HUES48 (cell line): ENCODE results near the gene SYTL1.

Experiments
- H3K27ac ChIP-seq: one replicate; pipeline ENCODE4 v1.7.0; 2013; ENCODE audit warnings: low read depth, low read length, inconsistent platforms
- H3K27me3 ChIP-seq: 2 replicates; pipeline ENCODE4 v1.6.1; 2013; ENCODE audit warnings: mild to moderate bottlenecking, low read length; ENCODE audit not compliant: control insufficient read depth, insufficient read depth
- H3K36me3 ChIP-seq: 2 replicates; pipeline ENCODE4 v1.6.1; 2013; ENCODE audit warnings: low read length; ENCODE audit not compliant: control insufficient read depth, insufficient read depth
- H3K4me1 ChIP-seq: 2 replicates; pipeline ENCODE4 v1.6.1; 2013; ENCODE audit warnings: mild to moderate bottlenecking, low read length; ENCODE audit not compliant: control insufficient read depth, insufficient read depth
- H3K4me3 ChIP-seq: 2 replicates; pipeline ENCODE4 v1.5.1; 2013; ENCODE audit warnings: mild to moderate bottlenecking, low read depth, low read length
- H3K9ac ChIP-seq: 2 replicates; pipeline ENCODE4 v1.6.1; 2013; ENCODE audit warnings: mild to moderate bottlenecking, low read depth, low read length, moderate library complexity
- H3K9me3 ChIP-seq: 2 replicates; pipeline ENCODE4 v1.6.1; 2013; ENCODE audit warnings: low read length; ENCODE audit not compliant: control insufficient read depth, insufficient read depth

The SYTL1 gene

DNA sequence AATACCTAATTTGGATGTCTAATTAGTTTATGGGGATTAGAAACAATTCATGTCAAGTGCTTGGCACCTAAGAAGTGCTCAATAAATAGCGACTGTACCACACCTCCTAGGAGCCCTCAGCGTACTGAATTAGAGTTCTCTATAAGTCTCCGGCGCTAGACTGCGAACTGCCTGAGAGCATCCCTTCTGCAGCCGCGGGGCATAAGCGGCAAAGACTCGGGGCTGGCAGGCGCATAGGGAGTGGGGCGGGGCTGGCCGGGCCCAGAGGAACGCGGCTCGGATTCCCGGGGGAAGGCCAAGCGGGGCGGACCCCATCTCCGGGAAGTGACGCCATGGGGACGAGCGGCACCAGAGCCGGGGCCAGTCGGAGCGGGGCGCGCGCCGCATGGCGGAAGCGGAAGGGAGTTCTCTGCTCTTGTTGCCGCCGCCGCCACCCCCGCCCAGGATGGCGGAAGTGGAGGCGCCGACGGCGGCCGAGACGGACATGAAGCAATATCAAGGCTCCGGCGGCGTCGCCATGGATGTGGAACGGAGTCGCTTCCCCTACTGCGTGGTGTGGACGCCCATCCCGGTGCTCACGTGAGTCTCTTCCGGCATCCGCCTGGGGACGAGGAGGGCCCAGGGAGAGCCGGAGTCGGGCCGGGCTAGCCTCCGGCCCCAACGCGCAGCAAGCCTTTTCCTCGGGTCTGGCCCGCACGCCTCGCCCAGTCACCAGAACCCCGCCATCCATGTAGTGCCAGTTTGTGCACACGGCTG, 19.8 kb upstream of the SYTL1 start, which contains the start of gene TMEM222:
TSS of gene TMEM222 (plus strand) at position 351 of the 756 bp plus-strand sequence. CDS start at position 386, 35 bp downstream.
- peak within 1 kb of the TSS; percentile 93 for H3K27ac ChIP-seq

DNA sequence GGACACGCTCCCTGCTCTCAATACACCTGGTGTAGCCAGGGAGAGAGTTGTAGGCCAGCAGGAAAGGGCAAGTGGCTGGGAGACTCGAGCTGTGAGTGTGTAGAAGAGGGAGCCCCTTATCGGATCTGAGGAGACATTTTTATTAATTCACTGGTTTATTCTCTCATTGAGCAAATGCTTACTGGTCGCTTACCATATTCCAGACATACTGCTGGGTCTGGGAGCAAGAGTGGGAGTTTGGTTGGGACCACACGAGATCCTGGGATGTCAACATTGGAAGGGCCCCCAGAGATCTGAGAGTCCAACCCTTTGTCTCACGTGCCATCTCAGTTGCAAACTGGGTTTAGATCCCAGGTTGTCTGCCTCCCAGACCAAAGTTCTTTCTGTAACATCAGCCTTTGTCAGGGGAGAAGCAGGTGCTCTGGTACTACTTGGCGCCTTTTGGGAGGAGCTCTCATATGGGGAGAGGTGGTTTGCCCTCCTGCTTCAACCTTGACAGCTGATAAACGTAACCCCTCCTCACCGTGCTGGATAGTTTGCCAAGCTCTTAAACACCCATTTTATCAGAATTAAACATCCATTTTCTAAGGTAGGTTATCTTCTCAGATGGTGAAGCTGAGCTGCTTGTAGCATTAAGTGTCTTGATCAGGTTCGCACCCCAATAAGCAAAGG, 19.1 kb upstream of the SYTL1 start:
- 0 out of 2 replicates have a peak, but pooled peaks cover 4% of the 10 kb centered on the region for H3K4me1 ChIP-seq
- peak overlapping the region; percentile 93 for H3K27ac ChIP-seq
- no peaks in the 10 kb centered on the region for H3K9me3 ChIP-seq
- peaks cover 27% of the 10 kb centered on the region for H3K36me3 ChIP-seq
- H3K9ac ChIP-seq: peak overlapping the region; percentile 94
- peak overlapping the region; percentile 96 for H3K4me3 ChIP-seq
- no peaks in the 10 kb centered on the region for H3K27me3 ChIP-seq

More for the DNA sequence above, 19.8 kb upstream of the SYTL1 start, which contains the start of gene TMEM222:
- Histone ChIP-seq H3K36me3 (peaks cover 27% of the 10 kb centered on the region), H3K27me3 (no peaks in the 10 kb centered on the region), H3K4me1 (0 out of 2 replicates have a peak, but pooled peaks cover 4% of the 10 kb centered on the region), H3K9ac (peak within 1 kb of the TSS; percentile 94), H3K9me3 (no peaks in the 10 kb centered on the region), H3K4me3 (peak within 1 kb of the TSS; percentile 96)

DNA sequence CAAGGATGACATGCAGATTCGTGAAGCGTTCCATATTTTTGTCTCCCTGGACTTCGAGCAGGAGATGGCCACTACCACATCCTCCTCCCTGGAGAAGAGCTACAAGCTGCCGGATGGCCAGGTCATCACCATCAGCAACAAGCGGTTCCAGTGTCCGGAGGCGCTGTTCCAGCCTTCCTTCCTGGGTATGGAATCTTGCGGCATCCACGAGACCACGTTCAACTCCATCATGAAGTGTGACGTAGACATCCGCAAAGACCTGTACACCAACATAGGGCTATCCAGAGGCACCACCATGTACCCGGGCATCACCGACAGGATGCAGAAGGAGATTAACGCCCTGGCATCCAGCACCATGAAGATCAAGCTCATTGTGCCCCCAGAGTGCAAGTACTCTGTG, 16.5 kb upstream of the SYTL1 start:
- Histone ChIP-seq H3K4me3 (no peak overlapping the region), H3K9ac (no peak overlapping the region), H3K4me1 (no peaks in the 10 kb centered on the region), H3K36me3 (peaks cover 27% of the 10 kb centered on the region), H3K9me3 (no peaks in the 10 kb centered on the region), H3K27me3 (no peaks in the 10 kb centered on the region), H3K27ac (no peak overlapping the region)

DNA sequence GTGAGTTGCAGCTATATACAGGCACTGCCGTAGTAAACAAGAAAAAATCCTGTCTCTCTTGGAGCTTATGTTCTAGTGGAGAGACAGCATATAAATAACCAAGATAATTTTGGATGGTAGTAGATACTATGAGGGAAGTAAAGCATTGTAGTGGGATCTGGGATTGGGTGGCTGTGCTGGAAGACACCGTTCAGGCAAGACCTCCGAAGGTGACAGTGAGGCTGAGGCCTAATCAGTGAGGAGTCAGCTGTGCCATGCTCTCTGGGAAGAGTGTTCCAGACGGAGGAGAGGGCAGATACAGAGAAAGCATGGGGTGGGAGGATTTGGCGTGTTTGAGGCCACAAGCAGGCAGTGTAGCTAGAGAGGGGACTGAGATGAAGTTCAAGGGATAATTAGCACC, 13.9 kb upstream of the SYTL1 start:
- peaks cover 39% of the 10 kb centered on the region for H3K36me3 ChIP-seq
- H3K4me3 ChIP-seq: no peak overlapping the region
- no peaks in the 10 kb centered on the region for H3K27me3 ChIP-seq
- no peak overlapping the region for H3K9ac ChIP-seq
- no peak overlapping the region for H3K27ac ChIP-seq
- H3K4me1 ChIP-seq: no peaks in the 10 kb centered on the region
- H3K9me3 ChIP-seq: no peaks in the 10 kb centered on the region

DNA sequence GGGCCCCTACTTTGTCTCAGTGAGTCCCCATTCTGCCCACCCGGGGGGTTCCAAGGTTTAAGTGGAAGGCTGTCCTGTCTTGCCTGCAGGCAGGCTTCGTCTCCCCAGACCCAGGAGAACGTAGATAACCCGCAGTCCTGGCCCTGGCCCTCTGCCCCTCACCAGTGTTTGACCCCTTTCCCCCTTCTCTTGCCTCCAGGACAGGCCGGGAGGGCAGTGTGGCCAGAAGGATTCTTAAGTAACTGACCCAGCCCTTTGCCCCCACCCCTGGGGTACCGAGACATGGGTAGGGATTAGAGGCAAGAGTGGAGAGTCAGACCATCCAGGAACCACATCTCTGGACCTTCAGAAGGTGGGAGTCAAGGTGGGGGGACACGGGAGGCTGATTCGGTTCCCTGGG, 11.0 kb upstream of the SYTL1 start:
- Histone ChIP-seq H3K4me3 (no peak overlapping the region), H3K27ac (no peak overlapping the region), H3K36me3 (peaks cover 49% of the 10 kb centered on the region), H3K9me3 (no peaks in the 10 kb centered on the region), H3K4me1 (no peaks in the 10 kb centered on the region), H3K9ac (no peak overlapping the region), H3K27me3 (no peaks in the 10 kb centered on the region)

DNA sequence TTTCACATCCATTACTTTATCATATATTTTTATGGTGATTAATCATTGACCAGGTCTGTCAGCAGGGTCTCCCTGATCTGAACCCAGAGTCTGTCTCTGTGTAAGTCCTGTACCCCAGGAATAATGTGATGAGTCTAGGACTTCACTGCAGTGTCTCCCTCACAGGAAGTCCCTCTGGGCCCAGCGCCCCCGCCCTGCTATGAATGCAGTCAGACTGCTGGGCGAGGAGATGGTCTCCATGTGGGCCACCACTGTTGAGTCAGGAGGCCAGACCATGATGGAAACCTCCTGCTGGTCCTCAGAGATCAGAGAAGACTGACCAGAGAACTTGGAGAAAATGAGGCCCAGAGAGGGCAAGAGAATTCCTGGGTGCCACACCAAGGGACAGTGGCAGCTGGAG, 10.4 kb upstream of the SYTL1 start:
- Histone ChIP-seq H3K27ac (no peak overlapping the region), H3K9ac (no peak overlapping the region), H3K27me3 (no peaks in the 10 kb centered on the region), H3K36me3 (peaks cover 46% of the 10 kb centered on the region), H3K4me3 (no peak overlapping the region), H3K9me3 (no peaks in the 10 kb centered on the region), H3K4me1 (no peaks in the 10 kb centered on the region)

DNA sequence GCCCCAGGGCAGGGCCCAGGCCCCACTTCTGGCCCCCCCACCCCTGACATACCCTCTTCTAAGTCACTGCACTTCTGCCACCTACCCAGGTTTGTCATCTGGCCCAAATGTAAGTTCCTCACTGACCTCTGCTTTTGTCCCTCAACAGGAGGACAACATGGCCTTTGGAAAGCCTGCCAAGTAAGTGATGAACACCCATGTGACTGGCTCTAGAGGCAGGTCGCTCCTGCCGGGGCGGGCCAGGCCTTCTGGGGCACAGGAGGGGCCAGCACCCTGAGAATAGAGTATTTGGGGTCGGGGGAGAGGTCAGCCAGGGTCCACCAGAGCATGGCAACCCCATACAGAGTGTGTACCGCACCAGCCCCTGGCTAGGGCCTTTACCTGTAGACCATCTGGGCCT, 9.9 kb upstream of the SYTL1 start:
- Histone ChIP-seq H3K4me1 (no peaks in the 10 kb centered on the region), H3K27ac (no peak overlapping the region), H3K9me3 (no peaks in the 10 kb centered on the region), H3K4me3 (no peak overlapping the region), H3K9ac (no peak overlapping the region), H3K36me3 (peaks cover 42% of the 10 kb centered on the region), H3K27me3 (no peaks in the 10 kb centered on the region)

DNA sequence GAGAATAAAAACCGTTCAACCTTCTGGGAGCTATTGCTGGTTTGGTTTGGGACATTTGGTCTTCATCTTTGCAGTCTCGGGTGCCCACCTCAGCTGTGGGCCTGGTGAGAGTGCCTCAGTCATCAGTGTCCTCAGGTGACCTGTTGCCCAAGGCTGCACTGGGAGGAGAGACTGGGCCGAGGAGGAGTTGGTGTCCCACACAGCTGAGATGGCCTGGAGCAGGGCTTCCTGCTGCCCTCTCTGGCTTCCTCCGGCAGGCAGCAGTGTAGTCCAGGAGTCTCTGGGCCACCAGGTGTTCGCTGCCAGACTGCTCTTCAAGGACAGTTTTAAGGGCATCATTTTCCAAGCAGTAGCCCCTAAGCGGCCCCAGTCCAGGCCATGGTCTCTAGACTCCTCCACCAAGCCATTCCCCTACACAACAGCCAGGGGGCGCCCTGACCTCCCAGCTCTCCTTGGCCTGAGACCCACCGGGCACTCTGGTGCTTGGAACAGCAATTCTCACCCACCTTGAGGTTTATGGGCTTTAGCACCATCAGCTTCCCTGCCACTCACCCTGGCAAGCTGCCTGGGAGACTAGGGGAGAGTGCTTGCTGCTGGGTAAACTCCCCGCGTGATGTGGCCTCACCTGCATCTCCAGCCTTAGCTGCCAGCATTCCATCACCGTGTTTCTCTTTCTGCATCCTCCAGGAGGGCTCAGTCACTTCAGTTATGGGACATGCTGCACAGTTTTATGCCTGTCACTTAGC, 9.1 kb upstream of the SYTL1 start:
- Histone ChIP-seq H3K9ac (no peak overlapping the region), H3K27ac (no peak overlapping the region), H3K27me3 (no peaks in the 10 kb centered on the region), H3K4me1 (no peaks in the 10 kb centered on the region), H3K9me3 (no peaks in the 10 kb centered on the region), H3K4me3 (no peak overlapping the region), H3K36me3 (peaks cover 42% of the 10 kb centered on the region)

DNA sequence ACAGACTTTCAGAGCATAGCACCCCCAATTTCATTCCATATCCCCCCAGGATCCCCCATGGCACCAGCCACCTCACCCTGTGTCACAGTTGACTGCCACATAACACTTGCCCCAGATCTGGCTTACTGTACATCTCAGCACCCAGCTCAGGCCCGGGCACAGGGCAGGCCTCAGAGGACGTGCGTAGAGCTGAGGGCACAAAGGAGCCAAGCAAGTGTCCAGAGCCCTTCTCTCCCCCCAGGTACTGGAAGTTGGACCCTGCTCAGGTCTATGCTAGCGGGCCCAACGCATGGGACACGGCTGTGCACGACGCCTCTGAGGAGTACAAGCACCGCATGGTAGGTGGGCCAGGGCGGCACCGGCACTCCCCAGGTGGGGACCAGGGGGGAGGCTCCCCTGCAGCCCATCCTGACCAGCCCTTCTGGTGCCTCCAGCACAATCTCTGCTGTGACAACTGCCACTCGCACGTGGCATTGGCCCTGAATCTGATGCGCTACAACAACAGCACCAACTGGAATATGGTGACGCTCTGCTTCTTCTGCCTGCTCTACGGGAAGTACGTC, 8.0 kb upstream of the SYTL1 start:
- no peaks in the 10 kb centered on the region for H3K27me3 ChIP-seq
- H3K4me1 ChIP-seq: no peaks in the 10 kb centered on the region
- H3K9me3 ChIP-seq: no peaks in the 10 kb centered on the region
- H3K4me3 ChIP-seq: no peak overlapping the region
- H3K36me3 ChIP-seq: peaks cover 42% of the 10 kb centered on the region
- no peak overlapping the region for H3K9ac ChIP-seq
- no peak overlapping the region for H3K27ac ChIP-seq

DNA sequence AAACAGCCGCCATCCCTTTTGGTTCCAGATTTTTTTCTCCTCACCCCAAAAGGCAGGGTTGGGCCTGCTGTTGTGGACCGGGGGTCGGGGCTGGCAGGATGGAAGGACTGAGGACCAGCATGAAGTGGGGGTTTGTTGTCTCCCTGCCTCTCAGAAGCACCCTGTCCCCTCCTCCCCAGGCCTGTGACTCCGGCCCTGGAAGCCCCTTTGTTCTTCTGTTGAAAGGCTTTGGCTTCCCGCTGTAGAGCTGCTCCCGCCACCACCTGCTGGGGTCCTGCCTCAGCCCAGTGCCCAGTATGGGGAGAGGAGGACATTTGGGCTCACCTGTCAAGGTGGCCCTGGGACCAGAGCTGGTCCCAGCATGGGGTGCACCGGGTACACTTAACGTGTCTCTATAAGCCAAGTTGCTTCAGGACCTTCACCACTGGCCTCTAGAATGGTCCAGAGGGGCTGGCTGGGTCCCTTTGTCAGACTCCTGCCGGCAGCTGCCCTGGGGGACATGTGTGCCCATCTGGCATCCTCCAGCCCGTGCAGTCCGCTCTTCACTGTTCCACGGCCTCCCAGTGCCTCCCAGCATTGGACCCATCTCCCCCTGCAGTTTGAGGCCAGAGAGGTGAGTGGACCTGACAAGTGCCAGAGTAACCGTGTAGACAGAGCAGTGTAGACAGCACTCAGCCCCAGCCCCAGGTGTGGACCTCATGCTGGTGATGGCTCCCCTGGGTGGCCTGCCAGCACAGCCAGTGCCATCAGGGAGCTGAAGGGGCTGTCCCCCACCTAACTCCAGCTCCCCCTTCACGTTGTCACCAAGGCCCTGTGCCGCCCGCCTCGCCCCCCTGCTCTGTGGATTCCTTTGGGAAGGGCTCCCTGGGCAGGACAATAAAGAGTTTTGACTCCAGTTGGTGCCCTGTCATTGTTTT, 6.1 kb upstream of the SYTL1 start:
- H3K4me3 ChIP-seq: no peak overlapping the region
- no peaks in the 10 kb centered on the region for H3K9me3 ChIP-seq
- H3K27ac ChIP-seq: no peak overlapping the region
- H3K27me3 ChIP-seq: no peaks in the 10 kb centered on the region
- no peak overlapping the region for H3K9ac ChIP-seq
- no peaks in the 10 kb centered on the region for H3K4me1 ChIP-seq
- peaks cover 40% of the 10 kb centered on the region for H3K36me3 ChIP-seq
